HG03457 (cell line): ENCODE measurements around the gene ASB1.

Experiments
- ATAC-seq: cut with Tn5 transposase; IDR thresholded peaks from one replicate; pipeline ENCODE4 v1.9.1; 2021; ENCODE audit warnings: moderate number of reproducible peaks; ENCODE audit not compliant: unreplicated experiment

ASB1 gene

DNA sequence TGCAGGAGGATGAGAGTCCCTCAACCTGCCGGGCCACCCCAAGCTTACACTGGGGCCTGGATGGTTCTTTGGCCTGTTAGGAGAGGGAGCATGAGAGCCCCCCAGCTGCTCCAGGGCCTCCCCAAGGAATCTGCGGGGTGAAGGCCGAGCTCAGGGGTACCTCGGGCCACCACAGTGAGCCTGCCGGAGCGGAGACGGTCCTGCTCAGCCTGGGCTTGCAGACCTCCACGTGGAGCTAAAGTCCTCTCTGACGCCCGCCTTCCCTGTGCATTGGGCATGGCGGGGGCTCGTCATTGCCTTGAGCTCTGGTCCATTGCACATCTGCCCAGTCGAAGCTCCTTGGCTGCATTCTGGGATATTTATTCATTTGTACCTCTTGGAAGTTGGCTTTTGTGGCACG, 62.7 kb downstream of the ASB1 start:
- ATAC-seq, result no peak

DNA sequence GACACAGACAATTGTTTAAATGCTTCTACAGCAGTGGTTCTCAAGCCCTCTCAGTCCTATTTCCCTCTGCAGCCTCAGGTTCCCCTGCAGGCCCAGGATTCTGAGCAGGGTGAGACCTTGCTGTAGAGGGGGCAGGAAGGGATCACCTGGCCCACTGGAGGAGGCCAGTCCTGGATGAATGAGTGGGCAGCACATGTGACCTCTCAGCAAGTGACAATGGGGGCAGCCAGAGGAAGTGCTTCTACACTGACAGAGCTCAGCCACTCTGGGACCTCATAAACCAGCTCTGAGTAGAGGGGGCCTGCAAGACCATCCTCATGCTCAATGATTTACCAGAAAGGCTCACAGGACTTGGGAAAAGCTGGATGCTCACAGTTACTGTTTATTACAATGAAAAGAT, 63.2 kb downstream of the ASB1 start:
- no peak for ATAC-seq

DNA sequence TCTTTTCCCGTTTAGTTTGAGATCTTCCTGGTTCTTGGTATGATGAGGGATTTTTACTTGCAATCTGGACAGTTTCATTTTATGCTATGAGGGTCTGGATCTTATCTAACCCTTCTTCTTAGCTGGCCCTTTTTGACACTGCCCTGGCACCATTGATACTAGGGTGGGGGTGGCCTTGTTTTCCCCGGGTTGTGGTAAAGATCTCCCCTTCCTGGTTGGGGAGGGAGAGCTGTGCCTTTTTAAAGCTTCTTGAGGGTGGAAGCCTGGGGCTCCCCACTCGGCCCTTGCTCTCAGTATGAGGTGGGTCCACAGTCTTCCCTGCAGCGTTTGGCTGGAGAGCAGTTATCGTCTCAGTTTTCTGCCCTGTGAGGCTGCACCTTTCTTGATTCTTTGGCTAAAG, 66.1 kb downstream of the ASB1 start:
- no peak for ATAC-seq

DNA sequence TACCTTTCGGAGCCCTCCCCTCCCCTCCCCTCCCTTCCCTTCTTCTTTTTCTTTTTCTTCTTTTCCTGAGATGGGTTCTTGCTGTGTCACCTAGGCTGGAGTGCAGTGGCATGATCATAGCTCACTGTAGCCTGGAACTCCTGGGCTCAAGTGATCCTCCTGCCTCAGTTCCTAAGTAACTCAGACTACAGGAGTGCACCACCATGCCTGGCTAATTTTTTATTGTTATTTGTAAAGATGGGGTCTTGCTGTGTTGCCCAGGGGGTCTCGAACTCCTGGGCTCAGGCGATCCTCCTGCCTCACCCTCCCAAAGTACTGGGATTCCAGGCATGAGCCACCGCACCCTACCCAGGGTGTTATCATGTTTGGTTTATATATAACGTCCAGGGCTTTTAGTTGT, 66.7 kb downstream of the ASB1 start:
- no peak for ATAC-seq

DNA sequence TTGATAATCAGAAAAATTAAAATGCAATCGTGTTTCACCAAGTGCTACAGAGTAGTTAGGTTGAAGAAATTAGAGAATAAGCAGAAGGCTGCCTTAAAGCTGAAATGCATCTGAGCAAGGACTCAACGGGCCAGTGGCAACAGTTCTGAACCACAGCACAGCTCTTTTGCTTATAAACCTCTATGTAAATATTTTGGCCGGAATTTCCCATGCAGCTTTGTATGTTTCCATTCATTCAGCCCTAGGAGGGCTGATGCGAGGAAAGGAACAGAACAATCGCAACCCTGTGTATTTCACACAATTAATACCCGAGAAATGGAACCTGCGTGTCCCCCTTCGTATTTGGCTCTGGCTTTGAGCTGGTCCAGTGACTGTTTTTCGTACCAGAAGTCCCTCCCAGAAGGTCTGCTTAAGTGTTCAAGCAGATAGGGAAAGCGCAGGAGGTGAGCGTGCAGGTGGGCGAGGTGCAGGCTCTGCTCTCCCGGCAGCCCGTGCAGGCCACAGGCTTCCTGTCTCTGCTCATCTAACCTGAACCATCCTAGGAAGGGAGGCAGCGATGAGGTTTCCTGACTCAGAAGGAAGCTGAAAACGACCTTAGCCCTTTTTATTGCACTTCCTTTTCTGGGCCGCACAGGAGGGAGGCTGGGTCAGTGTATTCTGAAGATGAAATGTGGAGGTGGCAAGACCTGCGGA, 67.3 kb downstream of the ASB1 start:
- ATAC-seq, result no peak

DNA sequence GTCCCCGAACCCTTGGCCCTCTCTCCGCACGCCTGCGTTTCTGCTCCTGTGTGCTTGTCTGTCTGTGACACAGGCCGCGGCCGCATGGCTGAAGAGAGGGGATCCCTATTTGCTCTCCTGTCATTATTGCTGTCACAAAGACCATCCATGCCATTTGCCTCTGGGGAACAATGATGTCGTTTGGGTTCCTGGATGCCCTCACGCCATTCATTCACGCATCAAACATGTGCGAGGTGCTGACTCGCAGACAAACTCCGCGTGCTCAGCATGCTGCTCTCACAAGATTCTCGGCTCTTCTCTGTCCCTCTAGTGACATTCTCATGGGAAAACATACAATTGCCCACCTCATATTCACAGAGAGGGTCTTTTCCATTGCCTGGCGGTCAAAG, 67.8 kb downstream of the ASB1 start:
- no peak for ATAC-seq

- no peak for ATAC-seq
Observed at GRCh38 chr2:238495422-238495821, 68.7 kb downstream of the ASB1 start.

DNA sequence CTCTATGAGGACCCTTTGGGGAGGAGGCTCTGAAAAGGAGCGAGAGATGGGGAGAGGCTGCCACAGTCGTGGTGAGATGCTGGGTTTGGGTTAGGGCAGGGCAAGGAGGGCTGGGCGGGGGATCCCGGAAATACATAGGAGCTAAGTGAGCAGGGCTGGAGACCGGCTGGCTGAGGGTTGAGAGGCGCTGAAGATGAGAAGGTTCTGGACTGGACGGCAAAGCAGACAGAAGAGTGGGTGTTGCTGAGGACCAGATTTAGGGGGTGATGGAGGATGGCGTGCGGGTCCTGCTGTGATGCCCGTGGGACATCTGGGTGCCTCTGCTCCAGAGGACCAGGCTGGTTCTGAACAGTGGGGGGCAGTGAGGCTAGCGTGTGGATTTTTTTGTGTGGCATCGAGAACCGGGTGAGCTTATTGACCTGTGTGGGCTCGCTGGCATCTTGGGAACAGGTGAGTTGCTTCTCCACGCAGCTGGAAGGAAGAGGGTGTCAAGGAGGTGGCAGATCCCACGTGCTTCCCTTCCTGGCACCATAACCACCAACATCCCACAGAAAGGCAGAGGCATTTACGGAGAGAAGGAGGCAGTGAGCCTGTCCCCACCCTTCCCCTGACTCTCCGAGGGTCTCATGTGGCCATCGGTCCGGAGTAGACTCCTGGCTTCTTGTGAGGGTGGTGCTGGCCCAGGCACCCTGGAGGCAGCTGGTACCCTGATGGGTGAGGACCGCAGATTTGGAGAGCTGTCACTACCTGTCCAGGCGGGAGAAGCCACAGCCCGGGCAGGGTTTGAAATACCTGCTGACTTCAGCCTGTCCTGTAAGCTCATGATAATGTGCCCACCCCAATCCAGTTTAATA, 70.3 kb downstream of the ASB1 start:
- ATAC-seq, result no peak

DNA sequence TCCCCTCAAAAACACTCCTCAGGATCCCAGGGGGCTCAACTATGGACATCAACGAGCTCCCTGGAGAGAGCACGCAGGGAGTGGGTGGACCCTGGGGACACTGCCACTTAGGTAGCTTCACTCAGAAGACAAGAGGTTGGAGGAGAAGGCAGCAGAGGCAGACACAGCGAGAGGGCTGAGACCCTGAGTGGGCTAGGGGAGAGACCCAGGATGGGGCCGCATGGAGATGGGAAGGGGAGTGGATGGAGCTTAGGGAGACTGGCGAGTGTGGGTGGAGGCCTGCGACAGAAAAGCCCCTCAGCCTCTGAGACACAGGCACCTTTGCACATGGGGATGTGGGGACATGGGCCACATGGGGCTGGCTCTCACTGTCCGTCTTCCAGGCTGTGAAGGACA, 70.9 kb downstream of the ASB1 start:
- no peak for ATAC-seq

- ATAC-seq, result no peak
Observed at GRCh38 chr2:238498188-238498587, 71.5 kb downstream of the ASB1 start.

DNA sequence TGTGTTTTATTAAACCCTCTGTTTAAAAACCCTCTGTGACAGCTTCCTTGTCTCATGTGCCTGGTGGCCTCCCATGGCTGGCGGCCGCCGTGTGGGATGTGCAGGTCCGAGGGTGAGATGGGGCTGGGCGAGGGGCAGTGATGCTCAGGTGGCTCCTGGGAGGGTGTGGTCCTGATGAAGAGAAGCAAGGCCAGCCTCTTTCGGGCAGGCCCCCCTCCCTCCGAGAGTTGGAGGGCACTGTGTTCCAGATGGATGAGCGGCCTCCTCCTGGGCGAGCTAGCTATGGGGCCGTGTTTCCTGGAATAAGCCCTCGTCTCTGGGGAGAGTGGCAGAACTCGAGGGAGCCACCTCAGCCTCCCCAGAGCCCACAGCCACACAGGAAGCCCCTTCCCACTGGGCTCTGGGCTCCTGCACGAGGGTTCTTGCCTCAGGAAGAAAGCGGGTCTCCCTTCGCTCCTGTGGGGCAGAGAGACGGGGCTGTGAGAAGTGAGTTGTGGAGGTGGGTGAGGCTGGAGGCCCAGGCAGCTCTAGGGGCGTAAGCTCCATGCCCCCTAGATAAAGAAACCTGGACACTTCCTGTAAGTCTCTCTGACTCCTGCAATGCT, 72.1 kb downstream of the ASB1 start:
- ATAC-seq, result no peak

DNA sequence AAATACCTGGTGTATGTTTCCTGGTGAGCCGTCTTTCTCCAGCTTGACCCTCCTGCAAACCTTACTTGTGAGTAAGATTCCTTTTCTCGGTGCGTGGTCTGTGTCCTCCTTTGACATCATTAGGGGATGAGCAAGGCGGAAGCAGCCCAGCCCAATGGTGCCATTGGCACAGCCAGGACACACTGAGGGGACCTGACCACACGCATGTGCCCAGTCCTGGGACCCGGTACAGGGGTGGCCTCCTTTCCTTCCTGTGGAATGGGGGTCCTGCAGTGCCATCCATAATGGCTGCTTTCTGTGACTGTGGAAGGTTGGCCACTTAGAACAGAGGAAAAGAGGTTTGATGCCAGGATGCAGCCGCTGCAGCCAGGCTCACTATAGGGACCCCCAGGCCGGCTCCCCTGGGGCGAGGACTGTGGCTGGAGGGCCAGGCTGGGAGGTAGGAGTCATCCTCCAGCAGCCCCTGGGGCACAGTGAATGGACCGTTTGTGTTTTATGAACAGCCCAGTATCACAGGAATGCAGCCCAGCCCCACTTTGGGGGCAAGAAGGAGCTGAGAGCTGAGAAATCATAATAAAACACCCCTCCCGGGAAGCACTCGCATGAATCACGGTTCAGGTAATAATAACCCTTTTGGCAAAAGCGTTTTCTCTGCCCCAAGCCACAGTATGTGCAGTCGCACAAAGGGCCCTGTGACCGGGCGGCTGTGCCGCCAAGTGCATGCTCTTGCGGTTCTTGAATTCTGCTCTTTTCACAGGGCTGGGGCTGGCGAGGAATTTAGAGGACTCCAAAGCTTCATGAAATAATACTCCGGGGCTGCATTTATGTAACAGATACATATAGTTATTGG, 73.2 kb downstream of the ASB1 start:
- no peak for ATAC-seq

- no peak for ATAC-seq
Observed at GRCh38 chr2:238501311-238501710, 74.6 kb downstream of the ASB1 start.
